GM23338 (cell line): ENCODE data around the gene FIGN. TPM values are rescaled to one million over a fixed set of nuclear protein-coding genes. Genes with fewer than 3 reads are reported as not detected.

Source experiments
- ATAC-seq: fragments of 200-7000 bp; cut with Tn5 transposase; 3 replicates; pipeline ENCODE4 v1.9.1; 2020
- DNase-seq: peaks from one replicate; pipeline ENCODE4 v3.0.0-alpha.2; 2015; ENCODE audit warnings: low spot score
- H2AFZ ChIP-seq: fragments of 200-600 bp; sonication (generic); 2 replicates; pipeline ENCODE4 v1.8.0; 2016; ENCODE audit warnings: antibody characterized with exemption, mild to moderate bottlenecking, moderate library complexity
- H3F3A ChIP-seq: fragments of 200-600 bp; sonication (generic); replicated peaks from 2 replicates; pipeline ENCODE4 v1.8.0; 2017; ENCODE audit warnings: antibody characterized with exemption, mixed run types, low read depth
- H3K27ac ChIP-seq: fragments of 200-600 bp; sonication (generic); 2 replicates; pipeline ENCODE4 v1.6.1; 2016; ENCODE audit warnings: low read depth
- H3K27me3 ChIP-seq: fragments of 200-600 bp; sonication (generic); 2 replicates; pipeline ENCODE4 v1.8.0; 2016; ENCODE audit warnings: mild to moderate bottlenecking, mixed run types, moderate library complexity; ENCODE audit not compliant: insufficient read depth
- H3K36me3 ChIP-seq: fragments of 200-600 bp; sonication (generic); 2 replicates; pipeline ENCODE4 v1.8.0; 2016; ENCODE audit warnings: mild to moderate bottlenecking; ENCODE audit not compliant: insufficient read depth
- H3K4me1 ChIP-seq: fragments of 200-600 bp; sonication (generic); 2 replicates; pipeline ENCODE4 v1.8.0; 2016; ENCODE audit warnings: mild to moderate bottlenecking, moderate library complexity; ENCODE audit not compliant: insufficient read depth
- H3K4me2 ChIP-seq: fragments of 200-600 bp; sonication (generic); 2 replicates; pipeline ENCODE4 v1.7.1; 2017; ENCODE audit warnings: mixed run types
- H3K4me3 ChIP-seq: fragments of 200-600 bp; sonication (generic); 2 replicates; pipeline ENCODE4 v1.6.1; 2016; ENCODE audit warnings: mixed run types
- H3K79me2 ChIP-seq: fragments of 200-600 bp; sonication (generic); replicated peaks from 2 replicates; pipeline ENCODE4 v1.8.0; 2017; ENCODE audit warnings: mild to moderate bottlenecking; ENCODE audit not compliant: insufficient read depth
- H3K9me2 ChIP-seq: fragments of 200-600 bp; sonication (generic); 2 replicates; pipeline ENCODE4 v1.8.0; 2017; ENCODE audit not compliant: insufficient read depth
- H4K20me1 ChIP-seq: fragments of 200-600 bp; sonication (generic); replicated peaks from 2 replicates; pipeline ENCODE4 v1.8.0; 2017; ENCODE audit warnings: mild to moderate bottlenecking; ENCODE audit not compliant: insufficient read depth
- H3K27ac Mint-ChIP-seq: 2 replicates; pipeline ENCODE4 v1.8.0; 2020; ENCODE audit warnings: inconsistent platforms, mild to moderate bottlenecking, moderate library complexity, mixed read lengths
- H3K27me3 Mint-ChIP-seq: 3 replicates; pipeline ENCODE4 v1.8.0; 2022; ENCODE audit warnings: low read depth, mild to moderate bottlenecking, moderate library complexity, mixed read lengths, inconsistent platforms; ENCODE audit not compliant: insufficient read depth, poor library complexity
- H3K36me3 Mint-ChIP-seq: 3 replicates; pipeline ENCODE4 v1.8.0; 2021; ENCODE audit warnings: low read depth, mild to moderate bottlenecking, inconsistent platforms, moderate library complexity, mixed read lengths
- H3K4me1 Mint-ChIP-seq: 3 replicates; pipeline ENCODE4 v1.8.0; 2020; ENCODE audit warnings: mild to moderate bottlenecking, inconsistent platforms, mixed read lengths
- H3K4me3 Mint-ChIP-seq: 3 replicates; pipeline ENCODE4 v1.8.0; 2021; ENCODE audit warnings: moderate library complexity, mild to moderate bottlenecking, inconsistent platforms, mixed read lengths
- H3K9me3 Mint-ChIP-seq: 3 replicates; pipeline ENCODE4 v1.8.0; 2020; ENCODE audit warnings: moderate library complexity, mild to moderate bottlenecking, inconsistent platforms, mixed read lengths
- EZH2 ChIP-seq: fragments of 200-600 bp; sonication (generic); IDR thresholded peaks from one replicate; pipeline ENCODE4 v1.8.0; 2017; ENCODE audit warnings: antibody characterized with exemption, mild to moderate bottlenecking, low read depth; ENCODE audit not compliant: unreplicated experiment
- JUNB ChIP-seq: IDR thresholded peaks from one replicate; pipeline ENCODE4 v1.6.1; 2016; ENCODE audit warnings: antibody characterized with exemption; ENCODE audit not compliant: unreplicated experiment
- NANOG ChIP-seq: IDR thresholded peaks from 2 replicates; pipeline ENCODE4 v1.6.1; 2016; ENCODE audit warnings: antibody characterized with exemption, borderline replicate concordance
- POLR2AphosphoS5 ChIP-seq: IDR thresholded peaks from 2 replicates; pipeline ENCODE4 v1.6.1; 2016; ENCODE audit warnings: antibody characterized with exemption, low read depth
- STAT1 ChIP-seq: IDR thresholded peaks from one replicate; pipeline ENCODE4 v1.6.1; 2016; ENCODE audit warnings: antibody characterized with exemption; ENCODE audit not compliant: unreplicated experiment
- ZNF114 ChIP-seq: fragments of 250-450 bp; sonication (Bioruptor Pico); IDR thresholded peaks from 2 replicates; pipeline ENCODE4 v1.5.0; 2020; ENCODE audit warnings: mild to moderate bottlenecking, moderate library complexity
- polyA plus RNA-seq: library from polyadenylated mRNA; unstranded; fragments of >200 nt; fragmentation: Nextera tagmentation; extraction: Ambion mirVana; gene quantifications from 2 replicates; pipeline ENCODE4 v1.2.1, GENCODE V29; 2016
- total RNA-seq: library from RNA; depleted of rRNA; stranded (reverse); fragments of >200 nt; shearing (Covaris generic); gene quantifications from 2 replicates; pipeline ENCODE4 v1.2.3, GENCODE V29; 2014
- TF ChIP-seq, protein P1 (sequence below): IDR thresholded peaks from 2 replicates; pipeline ENCODE4 v1.6.1; 2016; ENCODE audit warnings: antibody characterized with exemption
- TF ChIP-seq, protein P2 (sequence below): IDR thresholded peaks from one replicate; pipeline ENCODE4 v1.6.1; 2018; ENCODE audit warnings: antibody characterized with exemption; ENCODE audit not compliant: unreplicated experiment
- TF ChIP-seq, protein P3 (sequence below): fragments of 250-450 bp; sonication (Bioruptor Pico); IDR thresholded peaks from 2 replicates; pipeline ENCODE4 v1.5.0; 2020; ENCODE audit warnings: mild to moderate bottlenecking, moderate library complexity

The FIGN gene
- total and polyA plus RNA-seq, 2 experiments from 2014 or later = 17.2 to 23.6 TPM

DNA sequence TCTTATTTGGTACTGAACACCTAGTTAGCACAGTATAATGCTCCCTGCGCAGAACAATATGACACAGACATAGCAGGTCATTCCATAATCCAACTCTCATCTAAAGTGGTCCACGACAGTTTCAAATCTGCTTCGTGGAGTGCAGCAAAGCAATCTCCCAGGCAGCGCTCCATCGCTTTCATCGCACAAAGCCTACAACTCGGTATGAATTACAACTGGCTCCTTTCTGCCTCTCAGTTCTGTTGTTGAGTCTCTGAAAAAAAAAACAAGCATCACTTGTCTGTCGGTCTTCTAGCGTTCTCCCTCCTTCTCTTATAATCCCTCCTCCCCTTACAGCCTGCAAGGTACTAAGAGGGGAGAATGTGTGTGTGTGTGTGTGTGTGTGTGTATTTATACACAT, 123.5 kb downstream of the FIGN start (continued):
- TF ChIP-seq, protein P1, sequence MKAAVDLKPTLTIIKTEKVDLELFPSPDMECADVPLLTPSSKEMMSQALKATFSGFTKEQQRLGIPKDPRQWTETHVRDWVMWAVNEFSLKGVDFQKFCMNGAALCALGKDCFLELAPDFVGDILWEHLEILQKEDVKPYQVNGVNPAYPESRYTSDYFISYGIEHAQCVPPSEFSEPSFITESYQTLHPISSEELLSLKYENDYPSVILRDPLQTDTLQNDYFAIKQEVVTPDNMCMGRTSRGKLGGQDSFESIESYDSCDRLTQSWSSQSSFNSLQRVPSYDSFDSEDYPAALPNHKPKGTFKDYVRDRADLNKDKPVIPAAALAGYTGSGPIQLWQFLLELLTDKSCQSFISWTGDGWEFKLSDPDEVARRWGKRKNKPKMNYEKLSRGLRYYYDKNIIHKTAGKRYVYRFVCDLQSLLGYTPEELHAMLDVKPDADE = no peak
- TF ChIP-seq, protein P2, sequence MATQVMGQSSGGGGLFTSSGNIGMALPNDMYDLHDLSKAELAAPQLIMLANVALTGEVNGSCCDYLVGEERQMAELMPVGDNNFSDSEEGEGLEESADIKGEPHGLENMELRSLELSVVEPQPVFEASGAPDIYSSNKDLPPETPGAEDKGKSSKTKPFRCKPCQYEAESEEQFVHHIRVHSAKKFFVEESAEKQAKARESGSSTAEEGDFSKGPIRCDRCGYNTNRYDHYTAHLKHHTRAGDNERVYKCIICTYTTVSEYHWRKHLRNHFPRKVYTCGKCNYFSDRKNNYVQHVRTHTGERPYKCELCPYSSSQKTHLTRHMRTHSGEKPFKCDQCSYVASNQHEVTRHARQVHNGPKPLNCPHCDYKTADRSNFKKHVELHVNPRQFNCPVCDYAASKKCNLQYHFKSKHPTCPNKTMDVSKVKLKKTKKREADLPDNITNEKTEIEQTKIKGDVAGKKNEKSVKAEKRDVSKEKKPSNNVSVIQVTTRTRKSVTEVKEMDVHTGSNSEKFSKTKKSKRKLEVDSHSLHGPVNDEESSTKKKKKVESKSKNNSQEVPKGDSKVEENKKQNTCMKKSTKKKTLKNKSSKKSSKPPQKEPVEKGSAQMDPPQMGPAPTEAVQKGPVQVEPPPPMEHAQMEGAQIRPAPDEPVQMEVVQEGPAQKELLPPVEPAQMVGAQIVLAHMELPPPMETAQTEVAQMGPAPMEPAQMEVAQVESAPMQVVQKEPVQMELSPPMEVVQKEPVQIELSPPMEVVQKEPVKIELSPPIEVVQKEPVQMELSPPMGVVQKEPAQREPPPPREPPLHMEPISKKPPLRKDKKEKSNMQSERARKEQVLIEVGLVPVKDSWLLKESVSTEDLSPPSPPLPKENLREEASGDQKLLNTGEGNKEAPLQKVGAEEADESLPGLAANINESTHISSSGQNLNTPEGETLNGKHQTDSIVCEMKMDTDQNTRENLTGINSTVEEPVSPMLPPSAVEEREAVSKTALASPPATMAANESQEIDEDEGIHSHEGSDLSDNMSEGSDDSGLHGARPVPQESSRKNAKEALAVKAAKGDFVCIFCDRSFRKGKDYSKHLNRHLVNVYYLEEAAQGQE = no peak
- TF ChIP-seq STAT1 (no peak), EZH2 (no peak), NANOG (no peak), ZNF114 (CRISPR knock-in tag) (no peak), JUNB (no peak)

DNA sequence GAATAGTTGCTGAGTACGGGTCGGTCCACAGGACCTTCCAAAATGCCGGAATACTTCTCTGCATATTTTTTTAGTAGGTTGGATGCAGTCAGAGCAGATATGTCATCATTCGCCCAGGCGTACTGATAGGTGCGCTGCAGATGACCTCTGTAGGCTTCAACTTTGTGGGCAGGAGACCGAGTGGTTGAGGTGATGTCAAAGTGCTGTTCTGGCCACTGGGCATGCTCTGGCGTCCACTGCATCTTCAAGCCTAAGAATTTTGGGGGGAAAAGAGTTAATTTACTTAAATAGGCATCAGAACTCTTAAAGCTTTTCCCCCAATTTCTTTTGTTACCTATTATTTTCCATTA, 124.3 kb downstream of the FIGN start:
- no peak for DNase-seq
- no peak overlapping the region; the same call in 1 of the 2 replicates for H3K27ac Mint-ChIP-seq
- H2AFZ ChIP-seq = no peak overlapping the region
- H3K9me2 ChIP-seq = no peaks in the 10 kb centered on the region
- no peaks in the 10 kb centered on the region for H3K27me3 ChIP-seq
- H4K20me1 ChIP-seq = 0 out of 2 replicates have a peak, but pooled peaks cover 3% of the 10 kb centered on the region
- H3K27ac ChIP-seq = no peak overlapping the region
- H3K4me2 ChIP-seq = no peak overlapping the region
- no peaks in the 10 kb centered on the region; the same call in 1 of the 2 replicates for H3K79me2 ChIP-seq
- H3K4me3 Mint-ChIP-seq = no peak overlapping the region
- H3K4me3 ChIP-seq = no peak overlapping the region
- no peak for ATAC-seq
- H3K36me3 Mint-ChIP-seq = peaks cover 18% of the 10 kb centered on the region; the same call in 2 of the 3 replicates
- H3K4me1 ChIP-seq = peaks cover 6% of the 10 kb centered on the region; the same call in 1 of the 2 replicates
- TF ChIP-seq, protein P3, sequence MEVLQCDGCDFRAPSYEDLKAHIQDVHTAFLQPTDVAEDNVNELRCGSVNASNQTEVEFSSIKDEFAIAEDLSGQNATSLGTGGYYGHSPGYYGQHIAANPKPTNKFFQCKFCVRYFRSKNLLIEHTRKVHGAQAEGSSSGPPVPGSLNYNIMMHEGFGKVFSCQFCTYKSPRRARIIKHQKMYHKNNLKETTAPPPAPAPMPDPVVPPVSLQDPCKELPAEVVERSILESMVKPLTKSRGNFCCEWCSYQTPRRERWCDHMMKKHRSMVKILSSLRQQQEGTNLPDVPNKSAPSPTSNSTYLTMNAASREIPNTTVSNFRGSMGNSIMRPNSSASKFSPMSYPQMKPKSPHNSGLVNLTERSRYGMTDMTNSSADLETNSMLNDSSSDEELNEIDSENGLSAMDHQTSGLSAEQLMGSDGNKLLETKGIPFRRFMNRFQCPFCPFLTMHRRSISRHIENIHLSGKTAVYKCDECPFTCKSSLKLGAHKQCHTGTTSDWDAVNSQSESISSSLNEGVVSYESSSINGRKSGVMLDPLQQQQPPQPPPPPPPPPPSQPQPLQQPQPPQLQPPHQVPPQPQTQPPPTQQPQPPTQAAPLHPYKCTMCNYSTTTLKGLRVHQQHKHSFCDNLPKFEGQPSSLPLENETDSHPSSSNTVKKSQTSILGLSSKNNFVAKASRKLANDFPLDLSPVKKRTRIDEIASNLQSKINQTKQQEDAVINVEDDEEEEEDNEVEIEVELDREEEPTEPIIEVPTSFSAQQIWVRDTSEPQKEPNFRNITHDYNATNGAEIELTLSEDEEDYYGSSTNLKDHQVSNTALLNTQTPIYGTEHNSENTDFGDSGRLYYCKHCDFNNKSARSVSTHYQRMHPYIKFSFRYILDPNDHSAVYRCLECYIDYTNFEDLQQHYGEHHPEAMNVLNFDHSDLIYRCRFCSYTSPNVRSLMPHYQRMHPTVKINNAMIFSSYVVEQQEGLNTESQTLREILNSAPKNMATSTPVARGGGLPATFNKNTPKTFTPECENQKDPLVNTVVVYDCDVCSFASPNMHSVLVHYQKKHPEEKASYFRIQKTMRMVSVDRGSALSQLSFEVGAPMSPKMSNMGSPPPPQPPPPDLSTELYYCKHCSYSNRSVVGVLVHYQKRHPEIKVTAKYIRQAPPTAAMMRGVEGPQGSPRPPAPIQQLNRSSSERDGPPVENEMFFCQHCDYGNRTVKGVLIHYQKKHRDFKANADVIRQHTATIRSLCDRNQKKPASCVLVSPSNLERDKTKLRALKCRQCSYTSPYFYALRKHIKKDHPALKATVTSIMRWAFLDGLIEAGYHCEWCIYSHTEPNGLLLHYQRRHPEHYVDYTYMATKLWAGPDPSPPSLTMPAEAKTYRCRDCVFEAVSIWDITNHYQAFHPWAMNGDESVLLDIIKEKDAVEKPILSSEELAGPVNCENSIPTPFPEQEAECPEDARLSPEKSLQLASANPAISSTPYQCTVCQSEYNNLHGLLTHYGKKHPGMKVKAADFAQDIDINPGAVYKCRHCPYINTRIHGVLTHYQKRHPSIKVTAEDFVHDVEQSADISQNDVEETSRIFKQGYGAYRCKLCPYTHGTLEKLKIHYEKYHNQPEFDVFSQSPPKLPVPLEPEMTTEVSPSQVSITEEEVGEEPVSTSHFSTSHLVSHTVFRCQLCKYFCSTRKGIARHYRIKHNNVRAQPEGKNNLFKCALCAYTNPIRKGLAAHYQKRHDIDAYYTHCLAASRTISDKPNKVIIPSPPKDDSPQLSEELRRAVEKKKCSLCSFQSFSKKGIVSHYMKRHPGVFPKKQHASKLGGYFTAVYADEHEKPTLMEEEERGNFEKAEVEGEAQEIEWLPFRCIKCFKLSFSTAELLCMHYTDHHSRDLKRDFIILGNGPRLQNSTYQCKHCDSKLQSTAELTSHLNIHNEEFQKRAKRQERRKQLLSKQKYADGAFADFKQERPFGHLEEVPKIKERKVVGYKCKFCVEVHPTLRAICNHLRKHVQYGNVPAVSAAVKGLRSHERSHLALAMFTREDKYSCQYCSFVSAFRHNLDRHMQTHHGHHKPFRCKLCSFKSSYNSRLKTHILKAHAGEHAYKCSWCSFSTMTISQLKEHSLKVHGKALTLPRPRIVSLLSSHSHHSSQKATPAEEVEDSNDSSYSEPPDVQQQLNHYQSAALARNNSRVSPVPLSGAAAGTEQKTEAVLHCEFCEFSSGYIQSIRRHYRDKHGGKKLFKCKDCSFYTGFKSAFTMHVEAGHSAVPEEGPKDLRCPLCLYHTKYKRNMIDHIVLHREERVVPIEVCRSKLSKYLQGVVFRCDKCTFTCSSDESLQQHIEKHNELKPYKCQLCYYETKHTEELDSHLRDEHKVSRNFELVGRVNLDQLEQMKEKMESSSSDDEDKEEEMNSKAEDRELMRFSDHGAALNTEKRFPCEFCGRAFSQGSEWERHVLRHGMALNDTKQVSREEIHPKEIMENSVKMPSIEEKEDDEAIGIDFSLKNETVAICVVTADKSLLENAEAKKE = no peak
- no peak for TF ChIP-seq POLR2AphosphoS5
- H3K36me3 ChIP-seq = no peaks in the 10 kb centered on the region
- peaks cover 16% of the 10 kb centered on the region for H3K4me1 Mint-ChIP-seq
- H3K27me3 Mint-ChIP-seq = no peaks in the 10 kb centered on the region
- H3K9me3 Mint-ChIP-seq = no peaks in the 10 kb centered on the region
- no peaks in the 10 kb centered on the region for H3F3A ChIP-seq
